Mucosa of rectum (tissue), 2 donors: Measurements from ENCODE around the gene DUSP15.

Source experiments
- H3K27ac ChIP-seq, 2 donors: one replicate each; pipeline ENCODE4 v1.7.0; 2013; ENCODE audit warnings: inconsistent platforms in 2 of 2, low read depth in 2 of 2, low read length in 2 of 2
- H3K27me3 ChIP-seq, 2 donors: one replicate each; pipeline ENCODE4 v1.7.0; 2013; ENCODE audit warnings: low read length in 2 of 2; ENCODE audit not compliant: control insufficient read depth in 2 of 2, insufficient read depth in 2 of 2
- H3K36me3 ChIP-seq, 2 donors: one replicate each; pipeline ENCODE4 v1.7.0; 2013; ENCODE audit warnings: low read length in 2 of 2; ENCODE audit not compliant: control insufficient read depth in 2 of 2, insufficient read depth in 2 of 2
- H3K4me1 ChIP-seq, 2 donors: one replicate each; pipeline ENCODE4 v1.7.0; 2013; ENCODE audit warnings: low read length in 2 of 2, mild to moderate bottlenecking in 1 of 2; ENCODE audit not compliant: control insufficient read depth in 2 of 2, insufficient read depth in 2 of 2
- H3K4me3 ChIP-seq, 2 donors: one replicate each; pipeline ENCODE4 v1.7.0; 2013; ENCODE audit warnings: low read length in 2 of 2
- H3K9ac ChIP-seq, 2 donors: one replicate each; pipeline ENCODE4 v1.7.0; 2013; ENCODE audit warnings: low read length in 2 of 2, low read depth in 1 of 2, mild to moderate bottlenecking in 1 of 2
- H3K9me3 ChIP-seq, 2 donors: one replicate each; pipeline ENCODE4 v1.7.0; 2013; ENCODE audit warnings: low read length in 2 of 2; ENCODE audit not compliant: control insufficient read depth in 2 of 2
- donor health status: healthy.
- donor health status: Normal muscosa, but diverticular disease.

The DUSP15 gene

GRCh38 chr20:31890646-31891045, 20.3 kb upstream of the DUSP15 start:
- Histone ChIP-seq H3K9me3 (no peaks in the 10 kb centered on the region), H3K27ac (no peak overlapping the region), H3K4me3 (no peak overlapping the region), H3K4me1 (no peaks in the 10 kb centered on the region), H3K36me3 (no peaks in the 10 kb centered on the region), H3K9ac (no peak overlapping the region), H3K27me3 (no peaks in the 10 kb centered on the region)

GRCh38 chr20:31883829-31884228, 13.5 kb upstream of the DUSP15 start:
- Histone ChIP-seq H3K4me3 (no peak overlapping the region), H3K27me3 (peaks cover 0 to 3% of the 10 kb centered on the region in 2 donors), H3K36me3 (no peaks in the 10 kb centered on the region), H3K9ac (no peak overlapping the region), H3K9me3 (no peaks in the 10 kb centered on the region), H3K4me1 (no peaks in the 10 kb centered on the region), H3K27ac (no peak overlapping the region)

GRCh38 chr20:31881945-31882344, 11.6 kb upstream of the DUSP15 start:
- no peaks in the 10 kb centered on the region for H3K4me1 ChIP-seq
- no peak overlapping the region for H3K9ac ChIP-seq
- H3K4me3 ChIP-seq, result no peak overlapping the region
- peaks cover 0 to 3% of the 10 kb centered on the region in 2 donors for H3K27me3 ChIP-seq
- no peaks in the 10 kb centered on the region for H3K36me3 ChIP-seq
- H3K9me3 ChIP-seq, result no peaks in the 10 kb centered on the region
- H3K27ac ChIP-seq, result no peak overlapping the region

GRCh38 chr20:31879143-31879987, 9.0 kb upstream of the DUSP15 start:
- Histone ChIP-seq H3K9me3 (no peaks in the 10 kb centered on the region), H3K36me3 (no peaks in the 10 kb centered on the region), H3K4me1 (no peaks in the 10 kb centered on the region), H3K27me3 (peaks cover 0 to 5% of the 10 kb centered on the region in 2 donors), H3K27ac (peak overlapping the region; percentile 45 to 64), H3K9ac (peak overlapping the region; percentile 57 to 60), H3K4me3 (peak overlapping the region; percentile 80 to 81)

GRCh38 chr20:31877684-31878083, 7.4 kb upstream of the DUSP15 start:
- no peak overlapping the region for H3K9ac ChIP-seq
- H3K27me3 ChIP-seq, result peaks cover 0 to 5% of the 10 kb centered on the region in 2 donors
- H3K4me3 ChIP-seq, result no peak overlapping the region
- no peak overlapping the region for H3K27ac ChIP-seq
- no peaks in the 10 kb centered on the region for H3K9me3 ChIP-seq
- no peaks in the 10 kb centered on the region for H3K36me3 ChIP-seq
- H3K4me1 ChIP-seq, result no peaks in the 10 kb centered on the region

GRCh38 chr20:31875671-31876070, 5.3 kb upstream of the DUSP15 start:
- Histone ChIP-seq H3K36me3 (no peaks in the 10 kb centered on the region), H3K4me1 (peaks cover 2 to 3% of the 10 kb centered on the region in 2 donors), H3K27ac (no peak overlapping the region), H3K9ac (no peak overlapping the region), H3K27me3 (peaks cover 12 to 17% of the 10 kb centered on the region in 2 donors), H3K4me3 (no peak overlapping the region), H3K9me3 (no peaks in the 10 kb centered on the region)

- no peak overlapping the region for H3K4me3 ChIP-seq
- no peaks in the 10 kb centered on the region for H3K9me3 ChIP-seq
- H3K4me1 ChIP-seq, result peaks cover 7 to 8% of the 10 kb centered on the region in 2 donors
- H3K36me3 ChIP-seq, result no peaks in the 10 kb centered on the region
- H3K27ac ChIP-seq, result no peak overlapping the region
- no peak overlapping the region for H3K9ac ChIP-seq
- H3K27me3 ChIP-seq, result peaks cover 22 to 26% of the 10 kb centered on the region in 2 donors
Measured at GRCh38 chr20:31872406-31872805, 2.1 kb upstream of the DUSP15 start.

- no peak overlapping the region for H3K27ac ChIP-seq
- no peak overlapping the region for H3K9ac ChIP-seq
Measured at GRCh38 chr20:31871618-31871954, 1.3 kb upstream of the DUSP15 start.

GRCh38 chr20:31870726-31871617, 645 bp upstream of the DUSP15 start:
- H3K4me1 ChIP-seq, result peaks cover 7 to 8% of the 10 kb centered on the region in 2 donors
- peak overlapping the region in 1 of 2 donors; percentile 70 for H3K9ac ChIP-seq
- H3K27me3 ChIP-seq, result peaks cover 25 to 26% of the 10 kb centered on the region in 2 donors
- H3K4me3 ChIP-seq, result peak overlapping the region; percentile 50 to 77
- no peak overlapping the region for H3K27ac ChIP-seq
- no peaks in the 10 kb centered on the region for H3K9me3 ChIP-seq
- H3K36me3 ChIP-seq, result no peaks in the 10 kb centered on the region

More at GRCh38 chr20:31871618-31871954, 1.3 kb upstream of the DUSP15 start:
- peaks cover 7 to 8% of the 10 kb centered on the region in 2 donors for H3K4me1 ChIP-seq
- H3K9me3 ChIP-seq, result no peaks in the 10 kb centered on the region
- no peaks in the 10 kb centered on the region for H3K36me3 ChIP-seq
- no peak overlapping the region for H3K4me3 ChIP-seq
- H3K27me3 ChIP-seq, result peaks cover 22 to 26% of the 10 kb centered on the region in 2 donors

GRCh38 chr20:31869673-31869941, 720 bp downstream of the DUSP15 start:
- H3K9ac ChIP-seq, result peak overlapping the region; percentile 24 to 70
- H3K4me3 ChIP-seq, result peak overlapping the region; percentile 77

More at GRCh38 chr20:31869673-31869941, 720 bp downstream of the DUSP15 start:
- H3K4me1 ChIP-seq, result peaks cover 7 to 8% of the 10 kb centered on the region in 2 donors
- H3K36me3 ChIP-seq, result no peaks in the 10 kb centered on the region
- peaks cover 23 to 26% of the 10 kb centered on the region in 2 donors for H3K27me3 ChIP-seq
- no peak overlapping the region for H3K27ac ChIP-seq
- H3K9me3 ChIP-seq, result no peaks in the 10 kb centered on the region
